22Rv1 (cell line): Measurements from ENCODE around the gene HK1.

Experiments used
- CTCF ChIP-seq: fragments of 450-650 bp; IDR thresholded peaks from 2 replicates; pipeline ENCODE4 v1.5.1; 2017; ENCODE audit warnings: mild to moderate bottlenecking
- ZFX ChIP-seq: fragments of 450-650 bp; IDR thresholded peaks from 2 replicates; pipeline ENCODE4 v1.6.1; 2017; ENCODE audit warnings: antibody characterized with exemption, borderline replicate concordance

- no peak for TF ChIP-seq CTCF
- TF ChIP-seq ZFX, result no peak
These were observed 81.3 kb downstream of the HK1 start for GRCh38 chr10:69359594-69359993.
